ENCODE results near the gene XYLT1. TPM values are rescaled to one million over a fixed set of nuclear protein-coding genes. Genes with fewer than 3 reads are reported as not detected.
A peak's percentile ranks its signal among the peaks of the same experiment; 100 is the strongest.

The XYLT1 gene
- polyA plus RNA-seq, 3 donors from 2014 or later, result 0.79 to 6.2 (median 3.3) TPM

GRCh38 chr16:17068524-17068923 is 402.2 kb downstream of the XYLT1 start:
- H3K27me3 Mint-ChIP-seq (ENCODE audit: low read depth in 3 of 3), result peaks cover 0 to 3% (median 0%) of the 10 kb centered on the region in 3 donors
- peaks cover 14 to 15% of the 10 kb centered on the region in 2 donors for H3K4me1 Mint-ChIP-seq
- H3K4me3 Mint-ChIP-seq, result no peak overlapping the region
- H3K36me3 Mint-ChIP-seq, result peaks cover 0 to 4% (median 0%) of the 10 kb centered on the region in 3 donors
- H3K27ac Mint-ChIP-seq, result no peak overlapping the region
- H3K9me3 Mint-ChIP-seq, result no peaks in the 10 kb centered on the region
- no peak for DNase-seq

- H3K27ac Mint-ChIP-seq, result no peak overlapping the region
- no peaks in the 10 kb centered on the region for H3K9me3 Mint-ChIP-seq
- no peak overlapping the region for H3K4me3 Mint-ChIP-seq
- H3K4me1 Mint-ChIP-seq, result peaks cover 14 to 15% of the 10 kb centered on the region in 2 donors
- H3K27me3 Mint-ChIP-seq (ENCODE audit: low read depth in 3 of 3), result peaks cover 0 to 3% (median 0%) of the 10 kb centered on the region in 3 donors
- DNase-seq, result no peak
- peaks cover 0 to 4% (median 0%) of the 10 kb centered on the region in 3 donors for H3K36me3 Mint-ChIP-seq
Observed at GRCh38 chr16:17067882-17068281, 402.9 kb downstream of the XYLT1 start.

DNA sequence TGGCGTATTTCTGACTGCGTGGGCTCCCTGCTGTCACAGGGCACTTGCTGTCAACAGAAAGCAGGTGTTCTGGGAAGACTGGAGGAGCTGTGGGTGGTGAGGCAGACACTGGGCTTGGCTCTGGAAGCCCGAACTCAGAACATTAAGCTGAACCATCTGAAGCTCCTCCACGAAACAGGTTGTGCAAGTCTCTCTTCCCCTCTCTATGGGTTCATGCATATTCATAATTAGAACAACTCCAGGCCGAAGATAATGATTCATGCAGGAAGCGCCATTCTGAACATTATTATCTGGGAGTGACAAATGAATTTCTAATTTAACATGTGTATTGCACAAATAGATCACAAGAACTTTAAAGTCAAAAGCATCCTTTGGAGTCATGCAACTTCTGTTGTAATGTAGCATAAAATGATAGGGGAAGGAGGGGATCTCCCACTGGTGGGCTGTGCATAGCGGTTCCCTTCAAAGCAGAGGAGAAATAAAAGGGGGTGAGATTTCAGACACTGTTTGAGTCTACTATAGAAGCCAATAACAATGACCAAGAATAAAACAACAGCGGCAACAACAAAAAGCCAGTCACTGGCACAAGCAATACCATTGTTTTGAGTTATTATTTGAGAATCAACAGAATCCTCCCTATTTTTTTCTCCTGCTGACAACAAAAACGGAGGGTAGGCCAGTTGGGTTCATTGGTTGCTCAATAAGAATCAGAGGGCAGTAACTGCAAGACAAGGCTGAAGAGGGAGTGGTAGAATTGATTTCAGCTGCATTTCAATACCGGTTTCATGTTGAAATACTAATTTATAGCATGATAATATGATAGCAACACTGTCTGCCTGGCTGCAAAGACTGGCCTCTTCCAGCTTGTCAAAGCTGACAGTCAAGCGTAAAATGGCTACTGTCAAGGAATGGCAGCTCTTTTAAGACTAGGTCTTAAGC is 407.3 kb downstream of the XYLT1 start:
- no peak for DNase-seq
- Mint-ChIP-seq H3K27ac (no peak overlapping the region), H3K4me1 (peaks cover 0 to 2% of the 10 kb centered on the region in 2 donors), H3K4me3 (no peak overlapping the region), H3K36me3 (peaks cover 0 to 5% (median 0%) of the 10 kb centered on the region in 3 donors), H3K9me3 (no peaks in the 10 kb centered on the region), H3K27me3 (ENCODE audit: low read depth in 3 of 3) (no peaks in the 10 kb centered on the region)

GRCh38 chr16:17062676-17063075 is 408.1 kb downstream of the XYLT1 start:
- Mint-ChIP-seq H3K36me3 (peaks cover 0 to 9% (median 0%) of the 10 kb centered on the region in 3 donors), H3K4me3 (no peak overlapping the region), H3K4me1 (peaks cover 0 to 2% of the 10 kb centered on the region in 2 donors), H3K27me3 (ENCODE audit: low read depth in 3 of 3) (peaks cover 0 to 2% (median 0%) of the 10 kb centered on the region in 3 donors), H3K9me3 (no peaks in the 10 kb centered on the region), H3K27ac (no peak overlapping the region)
- no peak for DNase-seq

- peaks cover 0 to 2% (median 0%) of the 10 kb centered on the region in 3 donors for H3K27me3 Mint-ChIP-seq (ENCODE audit: low read depth in 3 of 3)
- peaks cover 0 to 2% of the 10 kb centered on the region in 2 donors for H3K4me1 Mint-ChIP-seq
- H3K9me3 Mint-ChIP-seq, result no peaks in the 10 kb centered on the region
- no peak for DNase-seq
- no peak overlapping the region for H3K4me3 Mint-ChIP-seq
- no peak overlapping the region for H3K27ac Mint-ChIP-seq
- H3K36me3 Mint-ChIP-seq, result peaks cover 0 to 9% (median 0%) of the 10 kb centered on the region in 3 donors
Observed at GRCh38 chr16:17061326-17061725, 409.4 kb downstream of the XYLT1 start.

DNA sequence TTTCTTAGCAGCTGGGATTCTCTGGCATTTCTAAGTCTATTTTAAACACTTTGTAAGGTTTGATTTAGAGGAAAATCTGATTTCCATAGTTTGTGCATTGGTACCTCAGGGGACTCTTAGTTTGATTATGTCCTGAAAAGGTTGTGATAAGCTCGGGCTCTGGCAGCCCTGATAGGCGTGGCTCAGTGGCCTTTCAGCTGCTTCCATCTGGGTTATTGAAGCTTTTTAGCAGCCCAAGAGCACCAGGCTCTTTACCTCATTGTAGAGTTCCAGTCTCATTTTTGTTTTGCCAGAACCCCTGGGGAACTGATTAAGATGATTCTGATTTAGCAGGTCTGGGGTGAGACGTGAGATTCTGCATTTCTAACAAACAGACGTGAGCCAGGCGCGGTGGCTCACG is 412.3 kb downstream of the XYLT1 start:
- DNase-seq, result no peak
- Mint-ChIP-seq H3K36me3 (peaks cover 0 to 5% (median 0%) of the 10 kb centered on the region in 3 donors), H3K4me1 (peaks cover 0 to 2% of the 10 kb centered on the region in 2 donors), H3K27ac (peak overlapping the region in 1 of 6 donors; percentile 69), H3K27me3 (ENCODE audit: low read depth in 3 of 3) (peaks cover 0 to 4% (median 3%) of the 10 kb centered on the region in 3 donors), H3K9me3 (no peaks in the 10 kb centered on the region), H3K4me3 (no peak overlapping the region)

GRCh38 chr16:17056666-17057065 is 414.1 kb downstream of the XYLT1 start:
- peaks cover 0 to 10% (median 0%) of the 10 kb centered on the region in 3 donors for H3K36me3 Mint-ChIP-seq
- no peak overlapping the region for H3K4me3 Mint-ChIP-seq
- peaks cover 3 to 6% (median 4%) of the 10 kb centered on the region in 3 donors for H3K27me3 Mint-ChIP-seq (ENCODE audit: low read depth in 3 of 3)
- DNase-seq, result no peak
- H3K4me1 Mint-ChIP-seq, result peaks cover 0 to 3% of the 10 kb centered on the region in 2 donors
- H3K9me3 Mint-ChIP-seq, result no peaks in the 10 kb centered on the region
- H3K27ac Mint-ChIP-seq, result no peak overlapping the region

- DNase-seq, result no peak
- peaks cover 0 to 1% of the 10 kb centered on the region in 2 donors for H3K4me1 Mint-ChIP-seq
- H3K27ac Mint-ChIP-seq, result no peak overlapping the region
- peaks cover 4 to 13% (median 4%) of the 10 kb centered on the region in 3 donors for H3K36me3 Mint-ChIP-seq
- H3K4me3 Mint-ChIP-seq, result no peak overlapping the region
- H3K9me3 Mint-ChIP-seq, result peaks cover 0 to 8% (median 3%) of the 10 kb centered on the region in 6 donors
- peaks cover 5 to 7% (median 6%) of the 10 kb centered on the region in 3 donors for H3K27me3 Mint-ChIP-seq (ENCODE audit: low read depth in 3 of 3)
Observed at GRCh38 chr16:17053536-17054160, 417.1 kb downstream of the XYLT1 start.
